T-helper 22 cell (primary cell): Measurements from ENCODE around the gene CLRN3.

Source experiments
- DNase-seq: peaks from one replicate; pipeline ENCODE4 v3.0.0-alpha.2; 2020; ENCODE audit warnings: low read depth

The CLRN3 gene

DNA sequence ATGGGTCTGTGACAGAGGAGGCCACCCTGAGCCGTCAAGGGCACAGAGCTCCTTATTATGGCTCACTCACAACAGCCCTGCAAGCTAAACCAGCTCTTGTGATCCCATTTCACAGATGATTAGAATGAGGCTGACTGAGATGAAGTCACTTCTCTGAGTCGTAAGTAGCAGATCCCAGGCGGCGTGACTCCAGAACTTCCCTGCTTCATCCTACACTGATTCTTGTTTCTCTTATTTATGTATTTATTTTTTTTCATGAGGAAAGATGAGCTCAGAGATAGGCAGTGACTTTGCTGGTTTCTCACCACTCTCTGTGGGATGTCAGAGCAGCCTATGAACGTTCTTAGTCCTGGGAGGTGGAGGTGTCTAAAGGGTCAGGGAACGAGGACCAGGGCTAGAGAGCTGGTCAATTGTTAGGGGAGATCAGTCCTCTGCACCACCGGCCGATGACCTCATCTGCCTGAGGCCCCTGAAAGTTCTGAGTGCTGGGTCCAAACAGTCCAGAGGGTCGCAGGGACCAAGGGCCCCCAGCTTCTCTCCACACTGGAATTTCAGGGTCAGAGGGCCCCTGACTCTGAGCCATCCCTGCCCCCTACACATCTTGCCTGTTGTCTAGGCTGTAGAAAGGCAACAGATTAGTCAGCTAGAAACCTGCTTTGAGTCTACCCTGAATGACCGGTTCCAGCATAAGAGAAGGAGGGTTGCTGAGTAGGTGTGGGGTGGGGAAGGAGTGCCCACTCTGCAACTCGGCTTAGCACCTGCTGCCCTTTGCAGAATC, 17.9 kb downstream of the CLRN3 start:
- no peak for DNase-seq

DNA sequence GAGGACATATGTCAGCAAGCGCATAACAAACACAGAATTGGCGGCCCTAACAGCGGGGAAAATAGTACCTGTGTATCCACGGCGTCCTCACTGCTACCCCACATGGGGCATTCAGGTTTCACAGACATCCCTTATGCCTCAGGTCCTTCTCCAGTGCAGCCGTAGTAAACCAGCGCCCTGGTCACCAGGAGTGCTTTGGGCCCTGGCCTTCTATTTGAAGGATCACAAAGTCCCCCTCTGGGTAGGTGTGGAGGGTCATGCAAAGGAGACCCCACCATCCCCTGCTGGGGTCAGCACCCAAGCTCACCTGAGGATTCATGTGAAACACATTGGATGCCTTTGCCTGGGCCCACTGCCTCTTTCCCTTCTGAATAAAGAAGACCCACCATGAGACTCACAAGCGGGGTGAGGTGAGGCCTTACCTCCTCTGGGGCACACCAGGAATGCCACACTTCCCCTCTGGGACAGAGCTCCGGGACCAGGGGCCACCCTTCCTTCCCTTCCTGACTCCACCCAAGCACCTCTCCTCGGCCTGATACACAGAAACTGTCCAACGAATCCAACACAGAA, 18.8 kb downstream of the CLRN3 start:
- DNase-seq = no peak

DNA sequence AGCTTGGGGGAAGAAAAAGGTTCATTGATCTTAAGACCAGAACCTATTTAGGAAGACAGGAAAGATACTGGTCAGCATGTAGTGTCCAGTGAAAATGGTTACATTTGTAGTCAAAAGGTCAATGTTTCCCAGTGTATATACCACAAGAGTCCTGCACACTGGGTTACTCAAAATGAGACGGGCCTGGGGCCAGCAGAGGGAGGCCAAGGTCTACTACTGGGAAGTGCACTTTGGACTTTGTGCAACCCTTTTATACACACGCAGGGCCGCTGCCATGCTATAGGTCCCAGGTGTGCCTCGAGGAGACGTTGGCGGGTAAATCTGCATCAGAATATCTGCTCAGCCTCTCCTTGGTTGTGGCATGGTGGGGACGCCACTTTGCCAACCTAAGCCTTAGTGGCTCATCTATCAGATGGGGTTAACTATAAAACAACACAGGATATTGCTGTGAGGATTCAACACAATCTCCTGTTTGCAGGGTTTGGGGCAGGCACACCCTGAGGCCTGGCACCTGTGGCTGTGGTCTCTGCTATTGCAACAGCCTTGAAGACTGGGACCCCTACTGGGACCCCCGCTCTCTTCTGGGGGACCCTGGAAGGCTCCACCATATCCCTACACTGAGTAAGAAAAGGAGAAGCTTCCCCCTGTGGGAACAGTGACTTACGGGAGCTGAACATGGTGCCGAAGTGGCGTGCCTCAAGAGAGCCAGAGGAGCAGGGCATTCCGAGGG, 19.7 kb downstream of the CLRN3 start:
- no peak for DNase-seq

DNA sequence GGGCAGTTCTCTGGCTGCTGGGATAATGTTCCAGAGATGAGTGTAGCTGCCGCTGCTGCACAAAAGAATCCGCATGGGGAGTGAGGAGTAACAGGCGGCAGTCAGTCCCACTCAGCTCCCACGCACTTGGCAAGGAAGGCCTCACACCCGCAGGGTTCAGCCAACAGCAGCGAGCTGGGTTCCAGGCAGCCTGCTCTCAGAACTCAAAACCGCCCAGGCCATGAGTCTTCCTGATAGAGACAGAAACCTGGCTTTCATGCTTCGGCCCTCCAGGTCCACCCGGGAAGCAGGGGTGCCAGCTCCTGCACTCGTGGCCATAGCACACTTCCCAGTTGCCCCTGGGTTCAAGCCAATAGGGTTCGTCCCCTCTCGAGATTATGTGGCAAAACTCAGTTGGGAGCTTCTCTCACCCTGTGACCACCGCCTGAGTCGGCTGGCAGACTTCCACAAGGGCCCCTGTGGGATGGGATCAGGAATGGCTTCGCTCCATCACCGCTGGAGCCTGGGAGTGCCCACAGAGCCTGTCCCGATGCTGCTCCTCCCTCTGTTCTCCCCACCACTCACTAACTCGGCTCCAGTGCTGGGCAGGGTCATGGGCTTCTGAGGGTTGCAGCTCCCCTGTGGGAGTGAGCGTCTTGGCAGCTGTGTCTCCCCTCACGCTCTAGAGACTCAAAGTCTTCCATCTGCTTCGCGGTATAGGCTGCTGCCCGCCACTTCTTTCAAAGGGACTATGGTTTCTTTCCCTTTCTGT, 20.6 kb downstream of the CLRN3 start:
- no peak for DNase-seq

DNA sequence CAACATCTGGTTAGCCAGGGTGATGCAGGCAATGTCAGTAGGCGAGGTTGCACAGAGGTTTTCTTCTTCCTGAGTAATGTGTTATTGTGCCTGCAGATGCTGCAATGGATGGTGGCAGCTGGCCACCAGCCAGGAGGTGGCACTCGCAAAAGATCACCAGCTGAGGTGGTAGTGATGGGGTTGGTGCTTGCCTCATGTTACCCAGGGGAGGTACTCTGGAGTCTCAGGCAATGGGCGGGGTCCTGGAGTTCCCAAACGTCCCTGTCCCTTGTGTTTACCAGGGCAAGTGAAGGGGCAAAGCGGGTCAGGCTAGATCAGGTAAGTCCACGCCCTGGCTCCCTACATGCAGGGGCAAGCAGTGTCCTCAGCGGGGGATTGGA, 21.1 kb downstream of the CLRN3 start:
- no peak for DNase-seq

DNA sequence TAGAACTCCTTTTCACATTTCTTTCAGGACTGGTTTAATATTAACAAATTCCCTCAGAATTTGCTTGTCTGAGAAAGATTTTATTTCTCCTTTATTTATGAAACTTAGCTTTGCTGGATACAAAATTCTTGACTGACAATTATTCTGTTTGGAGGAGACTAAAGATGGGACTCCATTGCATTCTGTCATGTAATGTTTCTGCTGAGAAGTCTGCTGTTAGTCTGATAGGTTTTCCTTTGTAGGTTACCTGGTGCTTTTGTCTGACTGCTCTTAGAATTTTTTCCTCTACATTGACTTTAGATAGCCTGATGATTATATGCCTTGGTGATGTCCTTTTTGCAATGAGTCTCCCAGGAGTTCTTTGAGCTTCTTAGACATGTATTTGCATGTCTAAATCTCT, 23.4 kb downstream of the CLRN3 start:
- DNase-seq = no peak

DNA sequence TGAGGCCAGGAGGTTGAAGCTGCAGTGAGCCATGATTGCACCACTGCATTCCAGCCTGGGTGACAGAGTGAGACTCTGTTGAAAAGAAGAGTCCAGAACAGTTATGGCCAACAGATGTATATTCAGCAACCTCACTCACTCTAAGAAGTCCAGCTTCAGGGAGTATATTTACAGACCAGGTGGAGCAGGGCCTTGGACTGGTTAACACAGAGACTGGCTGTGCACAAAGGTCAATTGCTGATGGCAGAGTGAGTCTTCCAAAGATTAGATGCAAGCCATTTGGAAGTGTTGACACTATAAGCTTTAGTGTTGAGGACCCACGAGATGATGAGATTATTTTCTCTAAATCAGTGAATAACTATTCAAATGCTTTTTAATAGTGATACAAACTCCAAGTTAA, 24.9 kb downstream of the CLRN3 start:
- DNase-seq = no peak

DNA sequence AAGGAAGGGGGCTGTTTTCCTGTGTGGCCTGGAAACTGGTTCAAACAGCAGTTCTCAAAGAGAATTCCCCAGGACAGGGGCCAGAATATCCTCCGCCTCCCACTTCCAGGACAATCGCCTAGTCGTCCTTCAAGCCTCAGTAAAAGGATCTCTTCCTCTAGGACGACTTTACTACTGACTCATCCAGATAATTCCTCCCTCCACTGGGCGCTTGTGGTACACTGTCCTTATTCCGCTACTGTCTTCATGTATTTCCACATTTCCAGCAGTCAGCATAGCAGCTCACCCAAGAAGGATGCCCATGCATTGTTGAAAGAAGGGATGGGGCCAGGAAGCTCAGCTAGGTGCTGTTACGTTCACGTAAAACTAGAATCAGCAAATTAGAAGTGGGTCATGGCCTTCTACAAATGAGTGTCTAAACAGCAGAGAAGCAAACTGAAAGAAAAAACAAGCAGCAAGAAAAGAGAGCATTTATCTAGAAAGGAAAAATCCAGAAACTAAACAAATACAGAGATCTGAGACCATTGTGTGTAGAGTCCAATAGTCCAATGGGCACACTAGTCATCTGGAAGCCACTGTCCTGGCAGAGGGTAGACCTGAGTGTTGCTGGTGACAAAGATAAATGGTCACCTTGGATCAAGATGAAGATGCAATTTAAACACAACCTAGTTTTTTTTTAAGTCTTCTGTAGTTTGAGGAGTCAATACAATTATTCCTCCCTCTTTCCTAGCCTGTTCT, 26.3 kb downstream of the CLRN3 start:
- no peak for DNase-seq

DNA sequence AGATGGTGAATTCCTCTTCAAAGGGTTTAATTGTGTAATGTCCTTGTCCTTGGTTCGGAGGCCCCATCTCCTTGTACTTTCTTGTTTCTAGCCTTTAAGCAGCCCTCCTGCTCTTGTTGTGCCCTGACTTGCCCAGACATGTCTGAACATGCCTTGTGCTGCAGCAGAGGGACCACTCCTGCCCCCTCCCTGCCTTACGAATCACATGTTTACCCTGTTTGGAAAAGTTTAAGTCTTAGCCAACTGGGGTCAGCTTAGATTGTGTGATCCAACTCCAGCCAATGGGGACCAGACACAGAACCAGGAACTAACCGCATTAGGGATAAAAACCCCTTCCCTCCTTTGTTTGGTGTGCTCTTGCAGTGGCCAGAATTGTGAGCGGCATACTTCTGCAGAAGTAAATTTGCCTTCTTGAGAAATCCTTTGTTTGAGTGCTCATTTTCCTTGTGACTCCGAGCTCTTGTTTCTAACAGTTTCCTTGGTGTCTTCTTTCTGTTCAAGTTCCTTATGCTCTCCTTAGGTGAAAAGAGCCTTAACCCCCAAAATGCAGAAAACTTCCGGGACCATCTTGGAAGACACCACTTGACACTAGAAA, 29.4 kb downstream of the CLRN3 start:
- no peak for DNase-seq

DNA sequence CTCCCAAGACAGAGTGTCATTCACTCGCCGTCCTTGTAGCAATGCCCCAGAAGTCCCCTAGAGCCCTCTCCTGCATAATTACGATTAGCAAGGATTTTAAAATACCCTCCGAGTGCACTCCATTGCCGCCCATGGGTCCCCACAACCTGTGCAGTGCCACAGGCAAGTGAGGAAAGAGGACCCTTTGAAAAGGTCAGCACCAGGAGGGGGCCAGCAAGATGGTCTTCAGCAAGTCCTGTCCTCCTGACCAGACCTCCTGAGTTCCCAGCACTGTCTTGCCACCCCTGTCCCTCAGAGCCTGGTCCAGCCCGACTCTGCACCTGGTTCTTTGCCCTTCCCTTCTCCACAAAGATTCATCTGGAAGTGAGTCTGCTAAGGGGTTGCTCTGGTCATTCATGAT, 32.1 kb downstream of the CLRN3 start:
- no peak for DNase-seq

DNA sequence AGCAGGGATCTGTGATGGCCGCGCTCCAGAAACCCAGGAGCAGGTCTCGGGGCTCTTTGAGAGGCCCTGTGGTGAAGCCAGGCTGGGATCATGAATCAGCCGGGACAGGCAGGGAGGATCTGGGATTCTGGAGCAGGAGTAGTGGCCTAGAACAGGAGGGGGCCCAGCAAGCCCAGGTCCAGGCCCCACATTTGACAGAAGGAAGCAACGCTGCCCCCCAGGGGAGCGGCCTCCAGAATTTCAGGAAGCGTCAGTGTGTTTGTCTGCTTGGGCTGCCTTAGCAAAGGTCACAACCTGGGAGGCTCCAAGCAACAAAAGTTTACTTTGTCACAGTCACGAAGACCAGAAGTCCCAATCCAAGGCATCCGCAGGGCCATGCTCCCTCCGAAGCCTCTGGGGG, 36.8 kb downstream of the CLRN3 start:
- DNase-seq = no peak

DNA sequence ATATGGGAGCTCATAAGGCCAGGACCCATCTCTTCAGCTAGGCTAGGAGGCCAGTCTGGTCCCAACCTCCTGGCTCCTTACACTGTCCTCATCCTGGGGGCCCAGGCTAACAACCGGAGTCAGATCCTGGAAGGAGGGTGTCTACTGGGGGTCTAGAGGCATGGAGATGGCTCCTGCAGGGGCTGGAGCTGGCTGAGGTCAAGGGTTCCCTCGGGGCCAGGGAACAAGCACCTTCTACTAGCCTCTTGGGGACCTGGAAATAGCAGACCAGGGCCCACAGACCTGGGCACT, 37.2 kb downstream of the CLRN3 start:
- no peak for DNase-seq

DNA sequence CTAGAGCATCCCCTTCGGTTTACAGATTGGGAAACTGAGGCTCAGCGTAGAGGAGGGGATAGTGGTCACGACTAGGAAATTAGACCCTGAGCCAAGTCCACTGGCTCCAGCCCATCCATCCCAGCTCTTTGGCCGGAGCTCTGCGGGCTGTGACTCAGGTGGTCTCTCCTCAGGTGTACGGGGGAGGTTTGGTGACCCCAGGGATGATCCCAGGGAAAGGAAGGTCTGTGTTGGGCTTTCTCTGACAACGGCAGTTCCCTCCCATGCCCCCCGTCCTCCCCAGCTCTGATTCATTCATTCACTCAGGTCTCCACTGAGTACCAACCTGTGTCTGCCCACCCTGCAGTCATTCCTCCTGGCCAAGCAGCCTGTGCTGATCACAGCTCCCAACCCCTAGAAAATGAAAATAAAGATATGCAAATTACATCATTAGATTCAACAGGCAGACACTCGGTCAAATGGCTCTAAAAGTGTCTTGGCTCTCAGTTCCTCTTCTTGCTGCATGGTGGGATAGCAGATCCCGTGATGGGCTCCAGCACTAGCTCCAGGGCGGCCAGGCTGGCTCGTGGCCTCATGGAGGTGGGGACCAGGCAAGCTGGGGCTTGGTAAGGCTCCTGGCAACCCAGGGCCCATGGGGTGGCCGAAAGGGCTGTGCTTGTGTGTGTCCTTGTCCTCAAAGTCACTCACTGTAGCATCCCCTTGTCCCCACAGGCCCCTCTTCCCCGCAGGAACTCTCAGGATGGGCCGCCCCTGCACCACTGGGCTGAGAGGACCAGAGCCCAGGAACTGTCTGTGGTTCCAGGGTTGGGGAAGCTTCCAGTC, 37.8 kb downstream of the CLRN3 start:
- DNase-seq = no peak

DNA sequence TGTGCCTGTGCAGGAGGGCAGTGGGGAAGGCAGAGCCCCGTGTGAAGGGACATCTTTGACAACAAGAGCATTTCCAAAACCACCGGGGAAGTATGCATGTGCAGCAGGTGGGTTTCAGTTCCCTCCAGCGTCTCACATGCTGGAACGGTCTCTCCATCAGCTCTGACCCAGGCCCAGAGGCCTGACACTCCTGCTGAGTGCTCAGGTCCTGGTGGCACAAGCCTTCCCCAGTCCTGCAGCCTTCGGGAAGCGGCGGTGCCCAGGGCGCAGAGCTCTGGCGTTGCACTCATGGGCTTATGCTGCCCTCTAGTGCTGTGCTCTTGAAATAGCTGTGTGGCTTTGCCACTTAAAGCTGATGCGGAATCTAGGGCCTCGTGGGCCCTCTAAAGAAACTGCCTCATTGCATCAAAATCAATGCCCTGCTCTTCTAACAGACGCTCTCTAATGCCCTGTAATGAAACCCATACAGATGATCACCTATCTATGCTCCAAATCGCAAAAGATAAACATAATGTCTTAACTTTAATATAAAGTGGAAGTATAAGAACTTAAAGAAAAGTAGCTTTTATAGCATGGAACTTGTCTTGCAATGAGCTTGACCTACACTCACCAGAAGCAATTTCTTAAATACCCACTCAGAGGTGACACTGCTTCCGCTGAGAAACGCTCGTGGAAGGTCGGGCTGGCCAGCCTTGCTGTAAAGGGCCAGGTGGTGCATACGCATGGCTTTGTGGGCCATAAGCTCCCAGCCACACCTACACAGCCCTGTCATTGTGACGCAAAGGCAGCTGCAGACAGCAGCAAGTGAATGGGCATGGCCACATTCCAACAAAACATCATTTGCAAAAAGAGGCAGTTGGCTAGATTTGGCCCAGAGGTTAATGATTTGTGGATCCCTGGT, 38.6 kb downstream of the CLRN3 start:
- no peak for DNase-seq

DNA sequence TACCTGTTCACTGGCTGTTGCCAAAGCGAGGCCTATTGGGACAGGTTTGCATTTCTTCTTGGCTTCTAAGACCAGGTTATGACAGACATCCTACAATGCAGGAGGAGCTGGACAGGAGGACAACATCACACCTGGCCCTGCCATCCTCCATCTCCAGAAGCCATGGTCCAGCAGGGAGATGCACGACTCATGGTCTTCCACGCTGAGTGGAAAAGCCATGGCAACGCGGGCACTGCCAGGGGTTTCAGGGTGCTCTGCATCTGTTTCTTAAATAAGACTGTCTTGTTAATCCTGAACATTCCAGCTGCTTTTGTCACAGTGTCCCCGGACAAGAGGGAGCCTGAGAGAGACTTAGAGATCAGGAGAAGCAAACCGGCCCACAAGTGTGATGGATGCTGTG, 40.3 kb downstream of the CLRN3 start:
- DNase-seq = no peak

DNA sequence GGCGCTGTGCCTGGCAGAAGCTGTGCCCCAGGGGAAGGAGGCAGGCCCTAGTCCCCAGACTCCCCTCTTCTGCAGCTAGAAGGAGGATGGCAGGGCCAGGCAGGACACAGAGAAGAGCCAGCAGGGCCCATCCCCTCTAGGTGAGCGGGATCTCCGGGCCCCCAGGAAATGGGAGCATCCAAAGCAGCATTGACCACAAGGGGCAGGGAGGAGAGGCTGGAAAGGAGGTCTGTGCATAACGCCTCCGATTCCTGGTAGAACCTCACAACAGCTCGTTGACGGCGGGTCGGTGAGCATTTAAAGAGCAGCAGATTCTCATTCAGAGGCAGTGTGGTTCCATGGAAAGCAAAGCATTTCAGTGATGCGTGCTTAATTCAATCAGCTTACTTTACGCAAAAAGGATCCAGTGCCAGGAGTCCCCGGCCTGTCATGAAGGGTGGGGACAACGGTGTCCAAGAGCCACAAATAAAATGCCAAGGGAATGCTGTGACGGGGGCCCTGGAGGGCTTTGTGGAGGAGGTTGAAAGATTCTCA, 41.0 kb downstream of the CLRN3 start:
- DNase-seq = no peak

DNA sequence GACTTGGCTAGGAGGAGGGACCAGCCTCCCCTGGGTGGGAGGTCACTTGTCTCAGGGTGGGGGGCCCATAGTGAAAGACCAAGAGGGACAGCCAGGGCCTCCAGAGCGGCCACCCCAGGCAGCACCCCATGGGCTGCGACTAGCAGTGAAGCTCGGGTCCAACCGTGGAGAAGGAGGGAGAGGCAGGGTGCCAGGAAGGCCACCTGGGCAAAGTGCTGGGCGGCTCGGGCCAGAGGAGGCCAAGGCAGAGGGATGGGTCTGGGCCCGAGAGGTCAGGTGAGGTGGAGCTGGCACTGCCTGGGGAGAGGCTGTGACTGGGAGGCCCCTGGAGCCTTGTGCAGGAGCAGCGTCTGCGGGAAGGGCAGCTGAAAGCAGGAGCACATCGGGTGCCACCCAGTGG, 41.8 kb downstream of the CLRN3 start:
- DNase-seq = no peak

DNA sequence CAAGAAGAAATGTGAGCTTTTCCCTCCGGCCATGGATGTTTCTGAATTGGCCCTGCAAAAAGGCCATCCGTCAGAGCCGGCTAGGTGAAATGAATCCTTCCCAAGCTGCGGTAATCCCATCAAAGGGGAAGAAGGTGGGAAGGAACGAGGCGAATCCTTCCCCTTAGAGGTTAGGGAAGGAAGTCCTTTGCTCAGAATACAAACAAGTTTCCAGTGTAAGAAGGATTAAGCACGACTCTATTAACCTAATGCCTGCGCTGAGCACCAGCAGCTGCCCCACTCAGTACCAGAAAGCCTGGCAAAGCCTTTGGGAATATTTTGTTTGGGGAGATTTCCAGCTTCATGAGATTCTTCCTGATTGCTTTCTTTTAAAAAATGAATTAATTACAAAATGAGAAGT, 42.8 kb downstream of the CLRN3 start:
- no peak for DNase-seq

DNA sequence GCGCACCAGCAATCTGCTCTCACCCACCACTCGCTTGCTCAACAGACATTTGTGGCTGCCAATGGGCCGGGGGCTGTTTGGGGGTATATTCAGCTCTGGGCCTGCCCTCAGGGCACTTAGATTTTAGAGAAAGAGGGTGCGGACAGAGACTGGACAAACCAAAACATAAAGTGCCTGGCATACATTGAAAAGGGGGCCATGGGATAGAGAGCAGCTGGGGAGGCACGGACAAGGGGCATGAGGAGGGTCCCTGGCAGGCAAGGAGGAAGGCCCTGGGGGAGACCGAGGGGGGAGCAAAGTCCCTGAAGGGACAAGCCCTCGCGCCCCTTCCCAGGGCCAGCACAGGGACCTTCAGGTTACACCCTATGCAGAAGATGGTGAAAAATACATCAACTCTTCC, 43.5 kb downstream of the CLRN3 start:
- no peak for DNase-seq

DNA sequence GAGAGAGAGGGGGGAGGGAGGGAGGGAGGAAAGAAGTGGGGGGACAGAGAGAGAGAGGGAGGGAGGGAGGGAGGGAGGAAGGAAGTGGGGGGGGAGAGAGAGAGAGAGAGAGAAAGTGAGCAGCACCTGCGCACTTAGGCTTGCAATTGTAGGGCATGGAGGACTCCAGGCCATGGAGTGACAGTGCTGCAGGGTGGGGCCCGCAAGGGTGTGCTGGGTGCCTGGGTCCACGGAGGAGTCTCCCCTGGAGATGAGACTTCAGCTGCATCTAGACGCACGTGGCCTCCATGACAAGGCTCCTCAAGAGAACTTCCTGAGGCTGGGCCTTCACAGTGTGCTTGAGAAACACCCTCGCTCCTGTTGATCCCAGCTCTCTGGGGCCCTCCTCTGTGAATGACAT, 44.5 kb downstream of the CLRN3 start:
- no peak for DNase-seq
